DMS114 treated with DMSO at 0.1 percent for 48 hours (cell line): ENCODE measurements around the gene ACVR1B.

ENCODE experiments used
- DNase-seq: peaks from one replicate; lab custom pipeline; 2025; ENCODE audit not compliant: unreplicated experiment; lab: John Stamatoyannopoulos, UW

Gene ACVR1B

DNA sequence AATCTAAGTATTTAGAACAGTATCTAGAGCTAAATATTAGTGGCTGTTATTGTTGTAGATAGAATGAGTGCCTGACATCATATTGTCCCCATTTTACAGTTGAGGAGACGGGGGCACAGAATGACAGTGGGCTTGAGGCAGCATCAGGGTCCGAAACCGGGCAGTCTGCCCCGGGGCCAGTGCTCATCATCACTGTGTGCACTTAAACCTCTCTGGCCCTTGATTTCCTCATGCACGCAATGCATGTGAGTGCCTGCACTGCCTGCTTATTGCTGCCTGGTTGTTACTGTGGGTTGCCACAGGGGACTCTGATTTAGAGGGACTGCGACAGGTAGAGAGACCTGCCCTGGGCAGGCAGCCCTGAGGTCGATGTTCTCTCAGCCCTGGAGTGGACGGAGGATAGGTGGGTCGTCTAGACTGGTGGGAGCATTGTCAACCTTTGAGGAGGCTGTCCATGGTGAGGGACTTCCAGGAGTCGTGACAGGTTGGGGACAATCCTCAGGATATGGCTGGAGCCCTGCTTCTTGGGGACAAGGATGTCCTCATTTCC, 34.4 kb upstream of the ACVR1B start:
- DNase-seq = no peak

DNA sequence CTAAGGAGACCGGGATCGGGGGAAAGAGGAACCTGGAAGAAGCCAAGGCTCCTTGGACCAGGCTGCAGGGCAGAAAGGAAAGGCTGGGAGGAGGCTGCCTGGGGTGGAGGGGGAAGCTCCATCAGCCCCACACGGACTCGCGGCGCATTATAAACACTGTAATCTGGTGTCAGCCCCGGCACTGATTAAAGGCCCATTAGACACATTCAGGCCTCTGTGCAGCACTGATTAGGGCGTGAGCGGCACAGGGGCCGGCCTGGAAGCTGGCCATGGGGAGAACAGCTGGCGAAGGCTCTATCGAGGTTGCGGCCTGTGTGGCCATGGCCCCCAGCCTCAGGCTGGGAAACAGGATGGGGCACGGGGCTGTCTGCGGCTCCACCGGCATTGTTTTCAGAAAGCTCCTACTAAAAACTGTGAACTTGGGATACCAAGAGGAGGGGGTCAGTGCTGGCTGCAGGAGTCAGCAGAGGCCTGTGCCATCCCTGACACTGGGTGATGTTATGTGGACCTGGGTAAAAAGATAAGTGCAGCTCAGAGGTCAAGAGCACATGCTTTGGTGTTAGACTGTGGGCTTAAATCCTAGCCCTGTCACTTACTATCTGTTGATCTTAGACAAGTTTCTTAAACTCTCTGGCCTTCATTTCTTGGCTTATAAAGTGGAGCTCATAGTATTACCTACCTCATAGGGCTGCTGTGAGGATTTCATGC, 33.6 kb upstream of the ACVR1B start:
- DNase-seq = no peak

DNA sequence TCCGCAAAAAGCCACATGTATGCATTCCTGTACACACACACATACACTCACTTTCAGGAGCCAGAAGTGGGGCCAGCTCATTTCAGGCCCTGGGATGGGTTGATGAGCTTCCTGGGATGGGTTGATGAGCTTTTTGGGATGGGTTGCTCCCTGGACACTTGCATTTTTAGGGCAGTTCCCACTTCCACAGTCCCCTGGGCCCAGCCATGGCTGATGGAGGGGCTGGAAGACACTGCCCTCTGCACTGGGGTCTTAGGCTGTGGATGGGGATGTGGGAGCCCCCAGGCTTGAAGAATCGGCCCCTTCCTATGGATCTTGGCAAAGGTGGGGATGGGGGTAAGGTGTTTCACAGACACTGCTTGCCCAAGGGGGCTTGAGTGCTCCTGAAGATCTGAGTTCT, 31.5 kb upstream of the ACVR1B start:
- DNase-seq = no peak

DNA sequence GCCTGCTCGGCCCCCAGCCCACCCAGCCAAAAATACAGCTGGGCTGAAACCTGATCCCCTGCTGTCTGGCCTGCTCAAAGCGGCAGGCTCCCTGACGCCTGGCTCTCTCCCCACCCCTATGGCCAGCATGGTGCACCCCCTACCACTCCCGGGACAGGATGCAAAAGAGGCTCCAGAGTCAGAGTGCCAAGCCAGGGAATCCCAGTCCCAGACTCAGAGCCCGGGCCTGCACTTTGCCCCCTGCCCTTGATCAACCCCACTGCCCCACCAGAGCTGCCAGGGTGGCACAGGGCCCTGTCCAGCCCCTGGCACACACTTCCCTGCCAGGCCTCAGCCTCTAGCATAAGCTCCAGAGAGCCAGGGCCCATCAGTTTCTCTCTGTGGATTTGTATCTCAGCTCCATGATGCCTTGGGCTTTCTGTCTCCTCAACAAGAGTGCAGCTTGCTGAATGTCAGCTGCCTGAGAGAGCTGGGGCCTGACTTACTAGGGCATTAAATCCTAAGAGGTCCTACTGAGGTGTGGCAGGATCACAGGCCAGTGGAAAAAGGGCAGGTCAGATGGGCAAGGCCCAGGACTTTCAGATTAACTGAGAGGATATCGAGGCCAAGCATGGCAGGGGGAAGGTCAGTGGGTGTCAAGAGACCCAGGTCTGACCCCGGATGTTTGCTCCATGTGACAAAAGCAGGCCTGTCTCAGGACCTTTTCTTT, 30.3 kb upstream of the ACVR1B start:
- no peak for DNase-seq

DNA sequence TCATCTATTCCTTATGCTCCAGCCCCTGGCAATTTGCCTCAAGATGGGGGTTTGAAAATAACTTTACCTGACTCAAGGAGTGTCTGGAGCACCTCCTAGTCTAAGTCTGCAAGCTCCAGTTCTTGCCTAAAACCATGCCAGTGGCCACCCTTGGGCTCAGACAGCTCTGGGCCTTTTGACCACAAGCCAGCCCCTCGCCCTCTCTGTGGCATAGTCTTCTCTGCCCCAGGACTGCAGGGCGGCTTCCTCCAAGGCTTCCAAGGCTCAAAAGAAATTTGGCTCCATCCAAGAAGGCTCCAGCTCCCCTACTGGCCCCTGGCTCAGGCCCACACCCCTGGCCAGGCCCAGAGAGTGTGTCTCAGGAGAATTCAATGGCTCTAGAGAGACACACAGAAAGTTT, 29.4 kb upstream of the ACVR1B start:
- DNase-seq = no peak

DNA sequence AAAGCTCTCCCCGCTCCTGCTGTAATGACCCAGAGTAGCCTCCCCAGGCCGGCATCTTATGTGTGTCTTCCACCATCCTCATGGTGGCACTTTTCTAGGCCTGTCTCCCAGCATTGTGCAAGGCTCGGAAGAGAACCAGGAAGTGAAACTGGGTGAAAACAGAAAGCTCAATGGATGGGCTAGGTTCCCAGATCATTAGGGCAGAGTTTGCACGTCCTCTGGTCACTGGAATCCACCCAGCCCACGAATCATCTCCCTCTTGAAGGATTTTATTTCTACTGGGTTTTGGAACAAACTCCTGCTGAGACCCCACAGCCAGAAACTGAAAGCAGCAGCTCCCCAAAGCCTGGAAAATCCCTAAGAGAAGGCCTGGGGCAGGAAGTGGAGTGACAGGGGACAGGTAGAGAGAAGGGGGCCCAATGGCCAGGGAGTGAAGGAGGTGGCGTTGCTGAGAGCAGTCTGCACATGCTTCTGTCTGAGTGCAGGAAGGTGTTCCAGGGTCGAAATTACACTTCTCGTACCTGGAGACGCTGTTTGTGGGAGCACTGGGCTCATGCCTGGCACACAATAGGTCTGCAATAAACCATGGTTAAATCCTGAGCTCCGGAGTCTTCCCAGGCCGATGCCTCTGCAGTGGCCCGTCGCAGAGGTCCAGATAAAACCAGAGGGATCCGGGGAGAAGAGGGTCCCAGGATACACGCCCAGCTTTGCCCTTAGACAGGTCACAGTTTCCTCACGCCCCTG, 28.6 kb upstream of the ACVR1B start:
- DNase-seq = no peak

DNA sequence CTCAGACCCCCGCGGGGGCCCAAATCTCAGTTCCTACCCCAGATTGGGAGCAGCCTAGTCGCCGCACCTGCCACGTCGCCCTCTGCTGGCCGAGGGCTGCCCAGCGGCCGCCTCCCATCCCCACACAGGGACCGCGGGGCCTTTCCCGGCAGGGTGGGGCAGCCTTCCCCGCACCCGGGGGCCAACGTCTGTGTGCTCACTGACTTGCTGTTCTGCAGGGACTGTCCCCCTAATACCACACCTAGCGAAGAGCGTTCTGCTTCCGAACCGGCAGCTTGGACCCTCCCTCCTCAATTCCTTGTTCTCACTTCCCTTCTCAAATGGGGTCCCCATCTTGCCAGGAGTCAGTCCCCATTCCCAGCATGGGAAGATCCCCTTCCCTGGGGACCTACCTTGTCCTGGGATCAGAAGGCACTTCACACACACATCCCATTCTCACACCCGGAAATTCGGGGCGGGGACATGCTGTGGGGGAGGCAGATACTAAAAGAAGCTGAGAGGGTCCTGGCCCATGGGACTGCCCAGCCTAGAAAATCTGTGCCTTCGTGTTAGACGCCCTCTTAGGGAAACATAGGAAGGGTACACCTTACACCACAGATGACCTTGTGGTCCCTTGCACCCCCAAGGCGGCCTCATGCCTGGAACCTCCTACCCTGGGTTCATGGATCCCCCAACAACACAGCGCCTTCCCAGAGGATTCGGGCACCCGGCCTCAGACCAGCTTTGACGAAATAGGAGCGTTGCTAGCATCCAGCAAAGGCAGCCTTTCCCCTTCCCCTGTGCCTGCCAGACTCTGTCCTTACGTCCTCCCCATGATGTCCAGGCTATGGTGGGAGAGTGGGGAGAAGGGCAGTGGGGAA, 27.8 kb upstream of the ACVR1B start:
- no peak for DNase-seq

DNA sequence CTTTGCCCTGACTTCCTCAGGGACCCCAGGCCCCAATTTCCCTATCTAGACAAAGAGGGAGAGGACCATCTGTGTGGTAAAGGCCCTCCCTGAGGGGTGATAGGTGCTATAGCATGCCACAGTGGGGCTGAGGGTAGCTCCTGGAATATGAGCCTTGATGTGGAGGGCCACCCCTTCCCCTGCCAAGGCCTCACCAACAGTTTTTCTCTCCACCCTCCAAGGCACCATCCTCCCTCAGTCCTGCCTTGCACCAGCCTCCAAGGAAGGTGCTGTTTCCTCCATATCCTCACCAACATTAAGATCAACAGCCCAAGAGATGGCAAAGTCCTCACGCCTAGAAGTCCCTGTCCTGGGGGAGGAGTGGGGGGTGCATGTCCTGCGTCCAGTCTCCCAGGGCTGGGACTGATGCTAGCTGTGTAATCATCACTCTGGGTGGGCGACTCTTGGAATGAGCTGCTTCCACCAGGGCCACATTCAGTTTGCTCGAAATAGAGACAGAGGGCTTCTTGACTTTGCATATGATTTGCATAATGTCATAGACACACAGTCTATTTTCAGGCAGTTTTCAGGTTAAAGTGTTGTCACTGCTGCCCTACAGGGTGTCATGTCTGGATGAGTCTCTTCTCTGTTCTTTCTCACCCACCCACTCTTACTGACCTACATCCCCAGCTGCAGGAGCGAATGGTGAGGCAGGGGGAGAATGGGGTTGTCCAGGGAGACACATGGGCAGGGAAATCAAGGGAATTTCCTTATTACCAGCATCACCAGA, 26.8 kb upstream of the ACVR1B start:
- DNase-seq = no peak

DNA sequence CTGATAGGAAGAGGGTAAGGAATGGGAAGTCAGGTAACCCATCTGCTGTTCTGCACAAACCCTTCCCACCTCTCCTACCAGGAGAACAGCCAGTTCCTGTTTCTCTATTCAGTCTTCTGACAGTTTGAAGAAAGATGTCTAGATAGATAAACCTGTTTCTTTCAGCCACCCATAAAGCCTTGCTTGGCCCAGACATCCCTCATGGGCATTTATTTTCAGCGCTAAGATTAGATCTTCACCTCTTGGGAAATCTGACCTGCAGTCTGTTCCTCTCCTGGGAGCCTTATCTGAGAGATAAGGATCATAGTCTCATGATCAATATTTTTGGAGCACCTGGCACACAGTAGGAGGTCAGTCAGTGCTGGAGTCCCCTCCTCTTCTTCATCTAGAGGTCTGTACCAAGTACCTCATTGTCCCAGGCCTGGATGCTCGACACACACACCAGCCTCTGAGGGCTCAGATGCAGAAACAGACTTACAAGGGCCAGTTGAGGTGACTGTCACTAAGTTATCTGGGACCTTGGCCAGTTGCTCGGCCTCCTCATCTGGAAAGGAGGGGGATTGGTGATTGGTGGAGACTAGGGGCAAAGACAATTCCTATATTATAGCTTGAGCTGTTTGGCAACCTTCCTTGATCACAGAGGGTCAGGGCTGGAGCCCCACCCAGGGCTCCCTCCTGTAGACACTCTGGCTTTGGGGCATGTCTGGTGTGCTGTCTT, 26.0 kb upstream of the ACVR1B start:
- DNase-seq = no peak

DNA sequence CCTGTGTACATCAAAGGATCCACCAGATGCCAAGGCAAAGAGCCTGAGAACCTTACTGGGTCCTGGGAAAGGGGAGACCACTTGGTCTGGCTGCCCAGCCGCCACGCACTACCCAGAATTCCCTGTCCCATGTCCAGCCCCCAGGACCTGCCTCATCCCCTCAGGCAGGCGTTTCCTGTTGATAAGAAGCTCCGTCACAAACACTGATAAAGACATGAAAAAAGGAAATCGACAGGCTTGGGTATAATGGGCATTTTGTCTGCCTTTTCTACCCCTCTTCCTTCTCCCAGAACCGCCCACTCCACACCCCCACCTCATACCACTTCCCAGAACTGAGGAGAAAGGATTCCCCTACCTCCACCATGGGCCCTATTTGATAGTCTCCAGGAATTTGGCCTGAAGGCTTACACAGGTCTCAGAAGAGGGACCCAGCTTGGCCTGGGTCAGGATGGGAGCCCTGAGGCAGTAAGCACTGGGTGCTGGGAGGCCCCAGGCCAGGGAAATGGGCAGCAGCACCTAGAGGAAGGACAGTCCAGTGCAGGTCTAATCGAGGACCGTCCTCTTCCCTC, 25.4 kb upstream of the ACVR1B start:
- DNase-seq = no peak

DNA sequence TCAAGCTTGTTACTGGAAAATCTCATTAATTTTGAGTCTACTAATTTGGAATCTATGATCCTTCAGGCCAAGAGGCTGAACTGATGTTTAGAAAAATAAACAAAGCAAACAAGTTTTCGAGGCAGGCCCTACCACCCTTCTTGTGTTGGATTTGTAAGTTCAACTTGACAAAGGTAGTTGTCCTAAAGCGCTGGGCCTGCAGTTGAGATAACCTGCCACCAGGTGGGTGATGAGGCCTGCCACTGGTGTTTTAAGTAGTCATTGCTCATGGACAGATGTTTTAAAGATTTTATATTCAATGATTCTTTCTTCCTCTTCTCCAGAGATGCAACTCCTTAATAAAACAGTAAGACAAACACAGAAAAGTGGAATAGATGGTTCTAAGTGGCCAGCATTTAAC, 24.8 kb upstream of the ACVR1B start:
- DNase-seq = no peak

DNA sequence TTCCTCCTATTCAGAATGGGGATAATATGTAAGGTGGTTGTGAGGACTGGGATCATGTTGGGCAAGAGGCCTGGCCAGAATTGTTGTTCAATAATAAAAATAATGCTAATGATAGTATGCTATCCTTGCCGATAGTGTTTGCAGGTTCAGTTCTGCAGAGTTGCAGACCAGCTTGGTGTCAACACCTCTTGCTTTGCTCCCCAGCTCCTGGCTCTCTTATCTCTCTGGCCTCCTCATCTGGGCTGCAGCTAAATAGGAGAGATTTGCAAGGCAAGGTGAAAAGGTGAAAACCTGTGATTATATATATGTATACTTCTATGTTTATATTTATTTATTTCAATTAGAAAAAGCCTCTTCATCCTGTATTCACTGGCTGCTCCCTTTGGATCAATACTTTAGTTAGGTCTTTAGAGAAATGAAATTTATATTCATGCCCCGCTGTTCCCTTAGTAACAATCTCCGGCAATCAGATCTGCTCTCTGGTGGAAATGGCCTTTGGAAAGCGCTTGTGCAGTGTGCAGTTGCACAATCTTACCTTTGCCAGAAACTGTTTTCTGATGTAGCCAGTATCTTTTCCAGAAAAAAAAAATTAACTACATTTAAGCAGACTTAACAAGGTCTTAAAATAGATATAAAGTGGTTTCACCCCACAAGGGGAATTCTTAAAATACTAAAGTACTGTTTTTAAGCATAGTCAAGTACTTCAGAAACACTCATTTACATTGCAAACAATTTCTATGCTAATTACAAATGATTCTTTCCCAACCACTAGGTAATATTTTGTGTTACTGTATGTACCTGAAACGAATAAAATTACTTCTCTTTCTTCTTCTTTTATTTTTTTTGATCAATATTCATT, 19.1 kb upstream of the ACVR1B start:
- DNase-seq = no peak

DNA sequence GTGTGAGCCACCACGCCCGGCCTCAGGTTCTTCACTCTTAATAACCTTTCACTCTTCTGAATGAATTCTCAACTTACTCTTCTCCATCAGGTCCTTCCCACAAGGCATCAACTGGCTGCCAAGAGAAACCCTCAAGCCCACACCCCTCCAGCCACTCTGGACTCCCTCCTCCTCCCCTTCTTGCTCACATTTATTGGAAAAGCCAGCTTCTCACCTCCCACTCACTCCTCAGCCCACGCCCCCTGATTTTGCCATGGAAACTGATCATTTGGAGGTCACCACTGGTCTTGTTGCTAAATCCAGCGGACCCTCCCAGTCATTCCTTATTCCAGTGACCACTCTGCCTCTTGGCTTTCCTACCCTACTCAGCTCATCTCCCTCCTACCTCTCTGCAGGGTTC, 17.4 kb upstream of the ACVR1B start:
- no peak for DNase-seq

DNA sequence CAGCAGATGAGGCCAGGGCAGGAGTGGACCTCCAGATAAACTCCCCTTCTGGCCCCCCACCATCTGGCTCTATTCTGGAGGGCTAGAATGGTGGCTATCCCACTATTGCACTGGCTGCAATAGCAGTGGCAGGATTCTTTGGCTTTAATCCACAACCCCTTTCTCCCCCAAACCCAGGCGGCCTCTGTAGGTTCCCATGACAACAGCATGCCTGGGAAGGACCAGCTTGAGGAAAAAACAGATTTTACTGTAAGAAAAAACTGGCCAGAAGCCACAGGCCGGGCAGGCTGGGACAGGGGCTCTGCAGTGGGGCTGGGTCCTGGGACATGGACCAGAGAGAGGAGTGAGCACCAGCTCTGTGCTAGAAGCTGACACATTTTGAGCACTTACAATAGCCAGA, 13.6 kb upstream of the ACVR1B start:
- DNase-seq = no peak

DNA sequence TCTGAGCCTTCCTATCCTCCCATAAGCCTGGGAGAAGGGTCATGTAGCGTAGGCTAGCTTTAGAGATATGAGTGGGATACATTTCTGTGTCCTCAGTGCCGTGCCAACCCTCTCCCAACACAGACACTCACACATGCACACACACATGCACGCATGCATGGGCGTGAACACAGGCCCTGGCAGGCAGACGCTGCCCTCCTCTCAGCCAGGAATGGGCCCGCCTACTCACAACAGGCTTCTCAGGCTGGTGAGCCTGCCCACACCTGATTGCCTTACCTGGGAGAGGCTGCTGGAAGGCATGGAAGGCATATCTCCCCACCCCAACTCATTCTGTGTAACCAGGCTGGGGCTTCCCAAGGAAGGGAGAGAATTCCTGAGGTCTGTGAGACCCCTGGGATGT, 12.8 kb upstream of the ACVR1B start:
- no peak for DNase-seq

DNA sequence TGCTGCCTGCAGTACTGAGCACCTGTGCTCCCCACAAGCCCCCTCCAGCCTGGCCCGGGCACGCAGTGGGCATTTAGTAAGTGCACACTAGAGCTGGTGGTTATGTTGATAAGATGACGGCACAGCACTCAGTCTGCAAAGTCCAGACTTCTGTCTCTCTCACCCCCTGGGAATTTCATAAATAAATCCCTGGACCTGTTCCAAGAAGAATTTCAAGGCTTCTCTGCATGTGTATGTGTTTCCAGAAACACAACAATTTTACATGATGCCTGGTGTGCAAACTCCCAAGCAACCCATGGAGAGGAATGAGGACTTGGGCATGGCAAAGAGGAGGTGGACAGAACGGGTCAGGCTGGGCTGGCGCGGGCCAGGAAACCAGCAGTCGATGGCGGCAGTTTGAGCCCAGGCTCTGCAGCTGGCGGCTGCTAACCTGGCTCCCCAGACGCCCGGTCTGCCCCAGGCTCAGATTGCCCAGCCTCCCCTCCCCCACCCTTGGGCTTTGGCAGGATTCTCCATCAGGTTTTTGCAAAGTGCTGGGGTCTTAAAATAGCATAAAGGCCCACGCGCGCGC, 10.4 kb upstream of the ACVR1B start:
- no peak for DNase-seq

DNA sequence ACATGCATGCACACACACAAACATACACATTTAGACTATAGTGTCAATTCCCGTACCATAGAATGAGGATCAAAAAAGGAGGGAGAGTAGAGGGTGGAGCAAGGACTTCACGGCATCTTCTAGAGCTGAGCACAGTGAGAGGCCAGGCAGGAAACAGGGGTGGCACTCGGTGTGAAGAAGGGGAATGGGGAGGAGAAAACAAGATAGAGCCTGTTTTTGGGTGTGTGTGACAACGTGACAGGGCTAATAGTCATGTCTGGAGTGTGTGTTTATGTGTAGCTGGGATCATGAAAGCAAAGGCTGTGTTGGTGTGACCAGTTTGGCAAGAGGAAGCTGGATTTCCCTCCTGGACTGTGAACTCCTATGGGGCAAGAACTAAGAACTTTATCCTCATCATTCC, 9.9 kb upstream of the ACVR1B start:
- DNase-seq = no peak

DNA sequence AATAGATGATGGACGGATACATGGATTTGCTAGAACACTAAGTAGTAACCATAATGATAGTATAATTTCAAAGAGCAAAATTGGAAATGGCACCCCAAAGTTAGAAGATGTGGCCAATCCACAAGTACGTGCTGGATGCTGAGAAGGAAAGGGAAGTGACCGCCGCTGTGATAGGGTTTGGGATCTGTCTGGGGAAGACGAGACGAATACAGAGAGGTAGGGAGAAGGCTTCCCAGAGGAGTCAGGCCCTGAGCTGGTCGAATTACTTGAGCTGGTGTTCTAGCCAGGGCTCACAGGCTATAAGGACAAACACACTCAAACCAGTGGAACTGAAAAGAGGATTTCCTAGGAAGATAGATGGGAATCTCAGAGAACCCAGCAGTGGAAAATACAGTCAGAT, 9.4 kb upstream of the ACVR1B start:
- DNase-seq = no peak
